HL-60/S4 (cell line): ENCODE measurements around the gene PEX7.
"Not testable (repeated sequence)": the region's sequence is repeated elsewhere in the genome, so short reads cannot be mapped to it uniquely, and the experiment has no call there.

Source experiments
- in situ Hi-C: fragments of 300-500 bp; cut with MboI; formaldehyde crosslinking; loops from 2 replicates; pipeline ENCODE4 v1.14.3; 2022; ENCODE audit warnings: low sequenced_read_pairs

PEX7 gene

GRCh38 chr6:136831873-136832562, 9.6 kb downstream of the PEX7 start:
- in situ Hi-C loops = no loop called here

- in situ Hi-C loops = no loop called here
Measured at GRCh38 chr6:136840276-136841001, 18.0 kb downstream of the PEX7 start.

- in situ Hi-C loops = no loop called here
Measured at GRCh38 chr6:136843210-136843609, 20.8 kb downstream of the PEX7 start.

DNA sequence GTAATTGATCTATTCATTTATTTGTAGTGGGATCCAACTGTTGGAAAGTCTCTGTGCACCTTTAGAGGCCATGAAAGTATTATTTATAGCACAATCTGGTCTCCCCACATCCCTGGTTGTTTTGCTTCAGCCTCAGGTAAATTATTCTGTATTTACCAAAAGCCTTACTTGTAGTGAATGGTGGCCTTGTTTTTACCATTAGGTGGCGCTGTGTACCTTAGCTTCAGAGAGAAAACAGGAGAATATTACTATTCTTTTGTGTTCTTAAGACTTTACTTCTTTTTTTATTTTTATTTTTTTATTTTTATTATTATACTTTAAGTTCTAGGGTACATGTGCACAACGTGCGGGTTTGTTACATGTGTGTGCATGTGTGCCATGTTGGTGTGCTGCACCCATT, 23.7 kb downstream of the PEX7 start:
- in situ Hi-C loops = no loop called here

DNA sequence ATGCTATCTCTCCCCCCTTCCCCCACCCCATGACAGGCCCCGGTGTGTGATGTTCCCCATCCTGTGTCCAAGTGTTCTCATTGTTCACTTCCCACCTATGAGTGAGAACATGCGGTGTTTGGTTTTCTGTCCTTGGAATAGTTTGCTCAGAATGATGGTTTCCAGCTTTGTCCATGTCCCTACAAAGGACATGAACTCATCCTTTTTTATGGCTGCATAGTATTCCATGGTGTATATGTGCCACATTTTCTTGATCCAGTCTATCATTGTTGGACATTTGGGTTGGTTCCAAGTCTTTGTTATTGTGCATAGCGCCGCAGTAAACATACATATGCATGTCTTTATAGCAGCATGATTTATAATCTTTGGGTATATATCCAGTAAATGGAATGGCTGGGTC, 24.1 kb downstream of the PEX7 start:
- in situ Hi-C loops = not testable (repeated sequence)

- in situ Hi-C loops = not testable (repeated sequence)
Measured at GRCh38 chr6:136849979-136850563, 27.7 kb downstream of the PEX7 start.

- in situ Hi-C loops = no loop called here
Measured at GRCh38 chr6:136859430-136859829, 37.0 kb downstream of the PEX7 start.

DNA sequence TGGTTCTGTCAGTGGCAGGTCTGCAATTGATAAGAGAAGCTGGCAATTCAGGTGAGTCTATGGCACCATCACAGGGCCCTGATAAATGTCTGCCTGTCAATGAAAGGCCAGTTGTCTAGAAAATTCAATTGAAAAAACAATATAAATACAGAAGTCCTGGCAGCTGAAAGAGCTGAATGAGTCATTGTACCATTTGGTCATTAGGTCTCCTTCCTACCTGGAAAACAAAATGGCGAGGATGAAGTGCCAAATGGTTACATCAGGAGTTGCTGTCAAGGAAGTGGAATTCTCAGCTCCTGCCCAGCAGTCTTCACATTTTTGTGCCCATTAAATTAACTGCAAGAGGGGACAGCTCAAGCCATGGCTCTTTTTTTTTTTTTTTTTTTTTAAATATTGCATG, 37.7 kb downstream of the PEX7 start:
- in situ Hi-C loops = no loop called here

DNA sequence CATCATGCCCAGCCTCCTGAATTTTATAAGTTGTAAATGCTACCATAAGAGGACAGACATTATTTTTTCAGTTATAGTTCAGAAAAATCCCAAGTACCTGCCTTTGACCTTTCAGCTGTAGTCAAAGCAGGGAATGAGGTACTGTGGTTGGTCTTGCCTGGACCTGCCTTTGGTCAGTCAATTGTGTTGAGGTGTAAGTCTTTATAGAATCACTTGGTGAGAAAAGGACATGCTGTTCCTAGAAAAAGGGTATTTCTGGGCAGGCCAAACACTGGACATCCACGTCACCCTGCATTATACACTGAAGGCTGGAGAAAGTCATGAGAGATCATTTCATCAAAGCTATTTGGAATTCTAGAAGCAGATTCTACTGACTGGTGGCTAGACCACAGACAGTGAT, 40.3 kb downstream of the PEX7 start:
- in situ Hi-C loops = no loop called here

GRCh38 chr6:136863752-136864151, 41.4 kb downstream of the PEX7 start:
- in situ Hi-C loops = no loop called here

- in situ Hi-C loops = no loop called here
Measured at GRCh38 chr6:136864676-136865075, 42.3 kb downstream of the PEX7 start.

DNA sequence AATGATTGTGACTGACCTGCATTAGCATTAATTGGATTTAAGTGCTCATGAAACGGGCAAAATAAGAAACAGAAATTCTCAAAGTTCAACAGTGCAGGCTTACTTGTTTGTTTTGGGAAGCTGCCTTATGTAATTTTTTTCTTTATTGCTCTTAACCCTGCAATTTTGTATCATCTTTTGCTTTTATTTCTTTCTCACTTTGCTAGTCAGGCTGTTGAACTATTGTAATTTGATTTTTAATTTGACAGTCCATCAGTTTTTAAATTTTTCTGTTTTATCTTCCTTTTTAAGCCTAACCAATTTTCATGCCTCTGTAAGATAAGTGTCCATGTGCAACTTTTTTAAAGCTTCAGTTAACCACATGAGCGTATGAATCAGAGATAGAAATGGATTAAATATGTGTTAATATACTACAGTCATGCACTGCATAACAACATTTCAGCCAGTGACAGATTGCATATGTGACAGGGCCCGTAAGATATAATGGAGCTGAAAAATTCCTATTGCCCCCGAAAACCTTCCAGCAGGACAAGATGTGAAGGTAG, 44.6 kb downstream of the PEX7 start:
- in situ Hi-C loops = no loop called here

DNA sequence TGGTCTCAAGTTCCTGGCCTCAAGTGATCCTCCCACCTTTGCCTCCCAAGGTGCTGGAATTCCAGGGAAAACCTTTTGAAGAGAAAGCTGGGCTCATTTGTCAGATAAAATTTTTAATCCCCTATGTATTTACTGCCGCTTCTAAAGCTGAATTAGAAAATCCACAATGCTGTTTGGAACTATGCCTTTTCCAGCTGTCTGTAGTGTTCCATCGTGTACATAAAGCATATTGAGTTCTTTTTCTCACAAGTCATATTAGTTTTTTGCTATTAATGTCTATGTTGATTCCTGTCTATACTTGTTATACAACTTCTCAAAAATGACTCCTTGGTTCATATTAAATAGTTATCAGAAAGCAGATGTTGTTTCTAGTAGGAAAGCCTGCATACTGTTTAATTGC, 47.1 kb downstream of the PEX7 start:
- in situ Hi-C loops = no loop called here

GRCh38 chr6:136873748-136874147, 51.4 kb downstream of the PEX7 start:
- in situ Hi-C loops = no loop called here

DNA sequence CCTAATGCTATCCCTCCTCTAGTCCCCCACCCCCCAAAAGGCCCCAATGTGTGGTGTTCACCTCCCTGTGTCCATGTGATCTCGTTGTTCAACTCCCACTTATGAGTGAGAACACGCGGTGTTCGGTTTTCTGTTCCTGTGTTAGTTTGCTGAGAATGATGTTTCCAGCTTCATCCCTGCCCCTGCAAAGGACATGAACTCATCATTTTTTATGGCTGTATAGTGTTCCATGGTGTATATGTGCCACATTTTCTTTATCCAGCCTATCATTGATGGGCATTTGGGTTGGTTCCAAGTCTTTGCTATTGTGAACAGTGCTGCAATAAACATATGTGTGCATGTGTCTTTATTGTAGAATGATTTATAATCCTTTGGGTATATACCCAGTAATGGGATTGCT, 54.1 kb downstream of the PEX7 start:
- in situ Hi-C loops = not testable (repeated sequence)

DNA sequence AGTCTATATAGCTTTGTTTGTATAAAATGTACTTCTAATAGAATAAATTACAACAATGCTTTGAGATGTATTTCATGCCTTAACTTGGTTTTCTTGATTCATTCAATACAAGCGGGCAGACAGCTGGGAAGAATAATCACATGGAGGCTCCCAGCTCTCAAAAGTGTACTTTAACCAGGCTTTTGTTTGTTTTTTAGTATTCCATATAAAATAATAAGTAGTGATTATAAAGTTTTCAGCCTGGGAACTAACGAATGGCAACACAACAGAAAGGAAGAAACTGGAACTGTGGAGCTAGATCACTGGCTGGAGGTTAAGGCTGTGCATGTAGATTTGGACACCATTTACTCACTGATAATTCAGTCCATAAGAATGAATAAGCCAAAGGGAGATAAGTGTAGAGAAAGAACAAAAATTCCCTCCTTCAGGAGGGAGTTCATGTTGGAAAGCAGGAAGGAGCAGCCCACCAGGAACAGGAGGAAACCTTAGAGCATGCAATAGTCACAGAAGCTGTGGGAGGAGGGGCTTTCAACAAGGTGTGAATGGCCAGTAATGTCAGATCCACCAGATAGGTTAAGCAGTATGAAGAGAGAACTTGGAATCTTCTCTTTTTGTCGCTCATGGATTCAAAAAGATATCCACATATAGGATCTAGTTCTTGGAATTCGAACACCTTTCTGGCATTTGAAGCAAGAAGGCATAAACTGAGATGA, 58.5 kb downstream of the PEX7 start:
- in situ Hi-C loops = no loop called here

GRCh38 chr6:136886091-136886490, 63.7 kb downstream of the PEX7 start:
- in situ Hi-C loops = no loop called here

DNA sequence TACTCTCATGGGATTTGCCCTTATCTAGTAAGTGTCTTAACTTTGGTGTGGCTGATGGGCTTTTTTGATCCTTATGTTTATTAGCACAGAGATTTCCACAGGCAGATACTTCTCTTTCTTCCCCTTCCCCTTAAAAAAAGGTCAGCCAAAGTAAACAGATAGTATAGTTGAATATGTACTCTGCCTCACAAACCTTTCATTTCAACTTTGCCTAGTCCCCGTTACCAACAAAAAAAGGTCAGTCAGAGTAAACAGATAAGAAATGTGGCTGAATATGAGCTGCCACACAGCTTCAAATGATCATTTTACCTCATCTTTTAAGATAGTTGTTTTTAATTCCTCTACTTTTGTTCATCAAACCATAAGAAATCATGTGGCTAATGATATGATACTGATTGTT, 65.6 kb downstream of the PEX7 start:
- in situ Hi-C loops = no loop called here

GRCh38 chr6:136889271-136890193, 67.1 kb downstream of the PEX7 start:
- in situ Hi-C loops = no loop called here

GRCh38 chr6:136890194-136890839, 67.9 kb downstream of the PEX7 start:
- in situ Hi-C loops = no loop called here
